K562 (cell line): ENCODE results near the gene JUP. TPM values are rescaled to one million over a fixed set of nuclear protein-coding genes. Genes with fewer than 3 reads are reported as not detected.

ENCODE experiments used
- GABPB2 ChIP-seq: fragments of 250-450 bp; sonication (Bioruptor Pico); conservative IDR thresholded peaks from 2 replicates; pipeline ENCODE4 v1.5.1; 2021; ENCODE audit warnings: mild to moderate bottlenecking
- MGA ChIP-seq: fragments of 450-650 bp; IDR thresholded peaks from 2 replicates; pipeline ENCODE4 v1.6.1; 2016; ENCODE audit warnings: mild to moderate bottlenecking, moderate library complexity
- PATZ1 ChIP-seq: fragments of 250-450 bp; sonication (Bioruptor Pico); IDR thresholded peaks from 2 replicates; pipeline ENCODE4 v1.5.0; 2020; ENCODE audit warnings: mild to moderate bottlenecking, borderline replicate concordance
- polyA plus RNA-seq, 8 experiments: library from polyadenylated mRNA; depleted of rRNA in 4 of 8; stranded (reverse) in 5 of 8; unstranded in 3 of 8; fragments of >200 nt; fragmentation: Nextera tagmentation in 2 of 8; fragmentation: Illumina TruSeq in 1 of 8; extraction: Ambion mirVana in 2 of 8; extraction: Trizol in 1 of 8; gene quantifications; 2 replicates each; pipeline versions ENCODE4 v1.2.1 to v1.2.3, GENCODE V29; 2011 to 2014; ENCODE audit warnings: inconsistent platforms in 1 of 8, missing spikeins in 1 of 8
- total RNA-seq, 7 experiments: library from RNA; depleted of rRNA in 6 of 7; stranded (reverse); fragments of >200 nt in 6 of 7; fragmentation: Illumina TruSeq in 2 of 7; extraction: Trizol in 2 of 7; gene quantifications; 2 replicates each; pipeline versions ENCODE4 v1.2.1 to v1.2.3, GENCODE V29; 2011 to 2021; ENCODE audit warnings: low replicate concordance in 1 of 7

Gene JUP
- total and polyA plus RNA-seq, 9 of the 15 experiments (the other 6 are each of a cell fraction or from before 2014, with no cell fraction given): 6.4 to 177 (median 31.2) TPM

GRCh38 chr17:41750862-41751261 lies 35.6 kb downstream of the JUP start (continued):
- TF ChIP-seq MGA (no peak), PATZ1 (CRISPR knock-in tag) (no peak), GABPB2 (CRISPR knock-in tag) (no peak)
